IMR-90 (cell line): Measurements from ENCODE around the gene UTP4. TPM values are rescaled to one million over a fixed set of nuclear protein-coding genes. Genes with fewer than 3 reads are reported as not detected.

Source experiments
- ATAC-seq: fragments of 200-7000 bp; cut with Tn5 transposase; 2 replicates; pipeline ENCODE4 v1.9.1; 2020; ENCODE audit warnings: low read depth, mild to moderate bottlenecking, moderate library complexity
- BruUV-seq: library from RNA; stranded (reverse); fragments of 400-500 nt; replicated peaks from 2 replicates; lab custom pipeline; 2021; lab: Mats Ljungman, UMichigan
- CTCF ChIA-PET: fragments of 300-600 bp; formaldehyde crosslinking; extraction: SDS; loops from one replicate; lab custom pipeline; 2021; ENCODE audit warnings: antibody characterized with exemption; lab: Yijun Ruan, JAX
- POLR2A ChIA-PET: fragments of 300-600 bp; sonication (Branson Sonifier 250); formaldehyde crosslinking; loops from one replicate; lab custom pipeline; 2022; ENCODE audit warnings: antibody characterized with exemption; ENCODE audit not compliant: unreplicated experiment; lab: Charles Lee
- DNase-seq: peaks from one replicate; pipeline ENCODE4 v3.0.0; 2013
- H2AFZ ChIP-seq: replicated peaks from 2 replicates; pipeline ENCODE3; 2013; ENCODE audit warnings: low read length, mild to moderate bottlenecking; ENCODE audit not compliant: poor library complexity
- H2AK5ac ChIP-seq: 2 replicates; pipeline ENCODE4 v1.6.1; 2013; ENCODE audit warnings: low read depth, low read length, inconsistent platforms
- H2AK9ac ChIP-seq: replicated peaks from 2 replicates; pipeline ENCODE3; 2013; ENCODE audit warnings: mild to moderate bottlenecking, low read depth, low read length, moderate library complexity; ENCODE audit not compliant: poor library complexity
- H2BK120ac ChIP-seq: 2 replicates; pipeline ENCODE4 v1.6.1; 2013; ENCODE audit warnings: low read depth, low read length, inconsistent platforms
- H2BK15ac ChIP-seq: 3 replicates; pipeline ENCODE4 v1.6.1; 2013; ENCODE audit warnings: low read depth, low read length, inconsistent platforms
- H2BK20ac ChIP-seq: 2 replicates; pipeline ENCODE4 v1.6.1; 2013; ENCODE audit warnings: low read depth, mild to moderate bottlenecking, inconsistent platforms, low read length, moderate library complexity
- H2BK5ac ChIP-seq: 2 replicates; pipeline ENCODE4 v1.6.1; 2013; ENCODE audit warnings: mild to moderate bottlenecking, low read depth, low read length, inconsistent platforms; ENCODE audit not compliant: poor library complexity, severe bottlenecking
- H3K14ac ChIP-seq: replicated peaks from 2 replicates; pipeline ENCODE4 v1.6.1; 2013; ENCODE audit warnings: low read depth, low read length, inconsistent platforms
- H3K18ac ChIP-seq: 2 replicates; pipeline ENCODE4 v1.6.1; 2013; ENCODE audit warnings: low read depth, low read length, control low read depth
- H3K23ac ChIP-seq: 2 replicates; pipeline ENCODE4 v1.6.1; 2013; ENCODE audit warnings: low read depth, low read length, inconsistent platforms
- H3K27ac ChIP-seq: 2 replicates; pipeline ENCODE4 v1.5.1; 2013; ENCODE audit warnings: mild to moderate bottlenecking, control low read depth, low read length; ENCODE audit not compliant: insufficient read depth
- H3K27me3 ChIP-seq: 2 replicates; pipeline ENCODE4 v1.6.1; 2013; ENCODE audit warnings: low read length; ENCODE audit not compliant: control insufficient read depth, insufficient read depth
- H3K36me3 ChIP-seq: 2 replicates; pipeline ENCODE4 v1.6.1; 2013; ENCODE audit warnings: low read length, mixed read lengths; ENCODE audit not compliant: control insufficient read depth, insufficient read depth
- H3K4ac ChIP-seq: 2 replicates; pipeline ENCODE4 v1.6.1; 2013; ENCODE audit warnings: low read depth, low read length, inconsistent platforms
- H3K4me1 ChIP-seq: 2 replicates; pipeline ENCODE4 v1.6.1; 2013; ENCODE audit warnings: low read length, mixed read lengths; ENCODE audit not compliant: control insufficient read depth, insufficient read depth
- H3K4me2 ChIP-seq: 2 replicates; pipeline ENCODE4 v1.6.1; 2013; ENCODE audit warnings: low read depth, mild to moderate bottlenecking, control low read depth, low read length, moderate library complexity
- H3K4me3 ChIP-seq: 2 replicates; pipeline ENCODE4 v1.5.1; 2013; ENCODE audit warnings: low read depth, mild to moderate bottlenecking, control low read depth, low read length, moderate library complexity; ENCODE audit not compliant: insufficient read depth
- H3K56ac ChIP-seq: 2 replicates; pipeline ENCODE4 v1.6.1; 2013; ENCODE audit warnings: low read length, inconsistent platforms; ENCODE audit not compliant: insufficient read depth; ENCODE audit errors: extremely low read depth
- H3K79me1 ChIP-seq, 2 experiments: 2 replicates each; pipeline ENCODE4 v1.6.1; 2013; ENCODE audit warnings: low read length in 2 of 2, inconsistent platforms in 1 of 2, low read depth in 1 of 2
- H3K9ac ChIP-seq: 2 replicates; pipeline ENCODE4 v1.6.1; 2013; ENCODE audit warnings: low read depth, low read length, control low read depth
- H3K9me1 ChIP-seq: 2 replicates; pipeline ENCODE4 v1.6.1; 2013; ENCODE audit warnings: low read length, inconsistent platforms; ENCODE audit not compliant: insufficient read depth
- H3K9me3 ChIP-seq: 2 replicates; pipeline ENCODE4 v1.6.1; 2013; ENCODE audit warnings: low read length; ENCODE audit not compliant: control insufficient read depth, insufficient read depth
- H4K20me1 ChIP-seq: 2 replicates; pipeline ENCODE4 v1.6.1; 2013; ENCODE audit warnings: low read length, inconsistent platforms; ENCODE audit not compliant: insufficient read depth
- H4K5ac ChIP-seq: 2 replicates; pipeline ENCODE4 v1.6.1; 2013; ENCODE audit warnings: mild to moderate bottlenecking, low read depth, low read length, control low read depth
- H4K8ac ChIP-seq, 2 experiments: 2 replicates each; pipeline ENCODE4 v1.6.1; 2013; ENCODE audit warnings: low read depth in 2 of 2, low read length in 2 of 2, control low read depth in 1 of 2, inconsistent platforms in 1 of 2
- H4K91ac ChIP-seq: 2 replicates; pipeline ENCODE4 v1.6.1; 2013; ENCODE audit warnings: low read depth, low read length, inconsistent platforms; ENCODE audit not compliant: insufficient read depth
- BHLHE40 ChIP-seq: fragments of 150-350 bp; IDR thresholded peaks from 2 replicates; pipeline ENCODE4 v1.6.1; 2016; ENCODE audit warnings: mild to moderate bottlenecking, low read depth, low read length
- CEBPB ChIP-seq: IDR thresholded peaks from 2 replicates; pipeline ENCODE4 v1.6.1; 2012; ENCODE audit warnings: low read depth, low read length, improper control_type of control experiment
- CHD1 ChIP-seq: IDR thresholded peaks from 2 replicates; pipeline ENCODE4 v1.6.1; 2012; ENCODE audit warnings: low read depth, low read length, improper control_type of control experiment
- CTCF ChIP-seq: conservative IDR thresholded peaks from 2 replicates; pipeline ENCODE4 v1.5.1; 2012; ENCODE audit warnings: mild to moderate bottlenecking, low read depth, low read length, improper control_type of control experiment
- ELK1 ChIP-seq: fragments of 150-350 bp; IDR thresholded peaks from 2 replicates; pipeline ENCODE4 v1.6.1; 2016; ENCODE audit warnings: low read depth, mild to moderate bottlenecking, low read length, moderate library complexity, borderline replicate concordance
- MAZ ChIP-seq: IDR thresholded peaks from 2 replicates; pipeline ENCODE4 v1.6.1; 2012; ENCODE audit warnings: low read depth, mild to moderate bottlenecking, low read length, improper control_type of control experiment, moderate library complexity, borderline replicate concordance
- NFE2L2 ChIP-seq: fragments of 150-350 bp; IDR thresholded peaks from 2 replicates; pipeline ENCODE4 v1.6.1; 2016; ENCODE audit warnings: low read depth, mild to moderate bottlenecking, low read length
- POLR2A ChIP-seq: IDR thresholded peaks from 2 replicates; pipeline ENCODE4 v1.6.1; 2012; ENCODE audit warnings: mild to moderate bottlenecking, low read depth, low read length
- RAD21 ChIP-seq: IDR thresholded peaks from 2 replicates; pipeline ENCODE4 v1.6.1; 2012; ENCODE audit warnings: low read length, improper control_type of control experiment
- RCOR1 ChIP-seq: IDR thresholded peaks from 2 replicates; pipeline ENCODE4 v1.6.1; 2012; ENCODE audit warnings: mild to moderate bottlenecking, low read length, improper control_type of control experiment; ENCODE audit not compliant: insufficient replicate concordance
- RFX5 ChIP-seq: IDR thresholded peaks from 2 replicates; pipeline ENCODE4 v1.8.0; 2012; ENCODE audit warnings: low read depth, mild to moderate bottlenecking, low read length, moderate library complexity
- SMC3 ChIP-seq: fragments of 150-350 bp; IDR thresholded peaks from 2 replicates; pipeline ENCODE4 v1.6.1; 2016; ENCODE audit warnings: low read depth, mild to moderate bottlenecking, antibody characterized with exemption, low read length, moderate library complexity
- USF2 ChIP-seq: fragments of 150-350 bp; IDR thresholded peaks from 2 replicates; pipeline ENCODE4 v1.6.1; 2017; ENCODE audit warnings: mild to moderate bottlenecking, antibody characterized with exemption, low read length, low read depth
- WGBS, 2 experiments: methylation state at CpG; one replicate each; pipeline versions ENCODE4 v1.1.5 to v1.1.7; 2013; ENCODE audit warnings: missing lambda C conversion rate in 2 of 2; ENCODE audit not compliant: insufficient read length in 1 of 2; ENCODE audit errors: extremely low coverage in 2 of 2; 5-methylcytosine and 5-hydroxymethylcytosine counted together
- dilution Hi-C: fragments of 300-500 bp; cut with HindIII; formaldehyde crosslinking; loops from one replicate; pipeline ENCODE4 v1.14.3; 2018; ENCODE audit warnings: low sequenced_read_pairs; ENCODE audit not compliant: unreplicated experiment
- in situ Hi-C: fragments of 300-500 bp; cut with MboI; formaldehyde crosslinking; loops from 3 replicates; pipeline ENCODE4 v1.14.3; 2019; ENCODE audit warnings: low sequenced_read_pairs, inconsistent platforms, mixed read lengths
- intact Hi-C: fragments of 100-400 bp; cut with micrococcal nuclease; formaldehyde crosslinking; loops from 2 replicates; pipeline ENCODE4 v1.10.0; 2022
- polyA plus RNA-seq, 3 experiments: library from polyadenylated mRNA; depleted of rRNA; stranded (reverse); fragments of >200 nt; gene quantifications; 2 replicates each; pipeline ENCODE4 v1.2.3, GENCODE V29; 2012; ENCODE audit warnings: low replicate concordance in 1 of 3
- total RNA-seq: library from RNA; depleted of rRNA; stranded (reverse); fragments of >200 nt; gene quantifications from 2 replicates; pipeline ENCODE4 v1.2.3, GENCODE V29; 2012

UTP4 gene
- total and polyA plus RNA-seq, 2 of the 4 experiments (the other 2 are of a cell fraction): 32.1 to 61.8 TPM

GRCh38 chr16:69109486-69110270 is 22.8 kb upstream of the UTP4 start:
- ATAC-seq (no peak), DNase-seq (no peak)
- Histone ChIP-seq H3K23ac (no peak overlapping the region), H2AK5ac (no peak overlapping the region), H3K27ac (no peak overlapping the region), H2AK9ac (no peak overlapping the region), H4K91ac (no peak overlapping the region), H3K79me1 (peaks cover 0 to 30% of the 10 kb centered on the region in 2 experiments; a peak in 2 of 4 replicates), H3K9me3 (no peaks in the 10 kb centered on the region), H4K8ac (no peak overlapping the region), H3K4ac (no peak overlapping the region), H2AFZ (no peak overlapping the region), H2BK20ac (no peak overlapping the region), H4K5ac (no peak overlapping the region), H3K36me3 (peaks cover 16% of the 10 kb centered on the region), H3K56ac (no peak overlapping the region), H3K14ac (no peak overlapping the region), H3K18ac (no peak overlapping the region), H3K4me3 (no peak overlapping the region), H3K9ac (no peak overlapping the region), H3K4me1 (peaks cover 4% of the 10 kb centered on the region; the same call in 1 of the 2 replicates), H2BK15ac (no peak overlapping the region), H4K20me1 (peaks cover 32% of the 10 kb centered on the region), H2BK5ac (no peak overlapping the region), H3K9me1 (peaks cover 5% of the 10 kb centered on the region; the same call in 1 of the 2 replicates), H2BK120ac (no peak overlapping the region), H3K4me2 (no peak overlapping the region), H3K27me3 (no peaks in the 10 kb centered on the region)
- ChIA-PET CTCF (no interaction called here), POLR2A (no interaction called here)
- intact Hi-C loops: no loop called here
- TF ChIP-seq RFX5 (no peak), RCOR1 (no peak), NFE2L2 (no peak), CEBPB (no peak), CHD1 (no peak), SMC3 (no peak), RAD21 (no peak), USF2 (no peak), MAZ (no peak), ELK1 (no peak), BHLHE40 (no peak), CTCF (no peak), POLR2A (no peak)
- WGBS, 2 experiments: 98% methylated on average over 22 of the region's 48 CpGs; no CpG with 5 or more reads in 1 of the 2 experiments
- in situ Hi-C loops: loop anchor here (10.0 kb wide), 2 partner anchors 135 to 405 kb away; no protein-coding TSS in a partner anchor
- BruUV-seq: no TSS peak
- dilution Hi-C loops: no loop called here
